H1 (cell line): Measurements from ENCODE around the gene ZNF189. TPM values are rescaled to one million over a fixed set of nuclear protein-coding genes. Genes with fewer than 3 reads are reported as not detected.

Experiments used
- CTCF ChIA-PET: fragments of 300-600 bp; sonication (Branson Sonifier 250); formaldehyde crosslinking; loops from one replicate; lab custom pipeline; 2021; ENCODE audit not compliant: partially characterized antibody; lab: Charles Lee
- POLR2A ChIA-PET: fragments of 300-600 bp; sonication (Branson Sonifier 250); formaldehyde crosslinking; loops from one replicate; lab custom pipeline; 2021; ENCODE audit warnings: inconsistent platforms; ENCODE audit not compliant: partially characterized antibody; lab: Charles Lee
- DNase-seq, 2 experiments: peaks; one replicate each; pipeline versions ENCODE4 v3.0.0 to v3.0.0-alpha.2; 2010 to 2022; ENCODE audit warnings: low spot score in 2 of 2, low read depth in 1 of 2, mixed read lengths in 1 of 2
- FAIRE-seq: peaks from 2 replicates; lab custom pipeline; 2011; peaks lifted over from hg19 to GRCh38; lab: Jason Lieb, UNC
- H2AFZ ChIP-seq: 2 replicates; pipeline ENCODE4 v1.8.1; 2012; ENCODE audit warnings: low read length, inconsistent platforms
- H2AK5ac ChIP-seq: 2 replicates; pipeline ENCODE4 v1.6.1; 2013; ENCODE audit warnings: low read depth, low read length
- H2BK120ac ChIP-seq: replicated peaks from 2 replicates; pipeline ENCODE3; 2013; ENCODE audit warnings: low read depth, low read length, inconsistent platforms
- H2BK12ac ChIP-seq: 2 replicates; pipeline ENCODE4 v1.6.1; 2013; ENCODE audit warnings: low read depth, low read length
- H2BK15ac ChIP-seq: 2 replicates; pipeline ENCODE4 v1.6.1; 2013; ENCODE audit warnings: low read length
- H2BK20ac ChIP-seq: 2 replicates; pipeline ENCODE4 v1.6.1; 2013; ENCODE audit warnings: low read length
- H2BK5ac ChIP-seq: 2 replicates; pipeline ENCODE4 v1.6.1; 2013; ENCODE audit warnings: low read depth, low read length
- H3K14ac ChIP-seq: 2 replicates; pipeline ENCODE4 v1.6.1; 2013; ENCODE audit warnings: inconsistent platforms; ENCODE audit not compliant: insufficient read length
- H3K18ac ChIP-seq: 2 replicates; pipeline ENCODE4 v1.6.1; 2013; ENCODE audit warnings: low read length; ENCODE audit errors: extremely low read depth
- H3K23ac ChIP-seq: 2 replicates; pipeline ENCODE4 v1.6.1; 2013; ENCODE audit warnings: inconsistent platforms; ENCODE audit not compliant: insufficient read length
- H3K23me2 ChIP-seq: 2 replicates; pipeline ENCODE4 v1.6.1; 2013; ENCODE audit warnings: low read depth, low read length
- H3K27ac ChIP-seq: 2 replicates; pipeline ENCODE4 v1.6.1; 2011; ENCODE audit warnings: low read depth, low read length, inconsistent platforms
- H3K27me3 ChIP-seq, 4 experiments: replicated peaks in 1 of 4; 1 replicate in 1 of 4; 2 replicates in 3 of 4; pipeline versions ENCODE4 v1.6.1 to v1.8.1; 2011 to 2013; ENCODE audit warnings: low read length in 3 of 4, mild to moderate bottlenecking in 3 of 4, inconsistent platforms in 2 of 4, mixed read lengths in 2 of 4, moderate library complexity in 1 of 4; ENCODE audit not compliant: control insufficient read depth in 3 of 4, insufficient read depth in 3 of 4; ENCODE audit errors: extremely low read depth in 1 of 4
- H3K36me3 ChIP-seq, 4 experiments: 2 replicates each; pipeline versions ENCODE4 v1.6.1 to v1.8.1; 2011 to 2013; ENCODE audit warnings: mild to moderate bottlenecking in 4 of 4, low read length in 3 of 4, moderate library complexity in 2 of 4, control low read depth in 1 of 4, inconsistent platforms in 1 of 4; ENCODE audit not compliant: insufficient read depth in 4 of 4, control insufficient read depth in 2 of 4
- H3K4ac ChIP-seq: replicated peaks from 2 replicates; pipeline ENCODE3; 2013; ENCODE audit warnings: low read length, low read depth, mixed read lengths, inconsistent platforms; ENCODE audit not compliant: insufficient read length
- H3K4me1 ChIP-seq, 4 experiments: replicated peaks in 1 of 4; 1 replicate in 1 of 4; 2 replicates in 3 of 4; pipeline versions ENCODE4 v1.6.1 to v1.8.1; 2011 to 2013; ENCODE audit warnings: low read length in 3 of 4, inconsistent platforms in 2 of 4, mixed read lengths in 1 of 4; ENCODE audit not compliant: insufficient read depth in 4 of 4, control insufficient read depth in 3 of 4
- H3K4me2 ChIP-seq, 2 experiments: 2 replicates each; pipeline versions ENCODE4 v1.6.1 to v1.8.1; 2011 to 2013; ENCODE audit warnings: low read depth in 2 of 2, low read length in 2 of 2, control low read depth in 1 of 2, inconsistent platforms in 1 of 2, mild to moderate bottlenecking in 1 of 2; ENCODE audit not compliant: insufficient read depth in 1 of 2
- H3K4me3 ChIP-seq, 4 experiments: fragments of 200-600, 300-600 bp in 1 of 4; sonication (generic), shearing (Covaris generic), sonication (Bioruptor Twin) in 1 of 4; 2 replicates each; pipeline versions ENCODE4 v1.5.1 to v1.8.1; 2011 to 2016; ENCODE audit warnings: low read length in 4 of 4, low read depth in 3 of 4, control low read depth in 2 of 4, inconsistent platforms in 2 of 4, mild to moderate bottlenecking in 2 of 4, mixed read lengths in 1 of 4, moderate library complexity in 1 of 4; ENCODE audit not compliant: insufficient read depth in 2 of 4; ENCODE audit errors: extremely low read depth in 1 of 4
- H3K56ac ChIP-seq: replicated peaks from 2 replicates; pipeline ENCODE3; 2013; ENCODE audit warnings: low read depth, mild to moderate bottlenecking, mixed read lengths, low read length, inconsistent platforms; ENCODE audit not compliant: insufficient read length
- H3K79me1 ChIP-seq: 2 replicates; pipeline ENCODE4 v1.6.1; 2013; ENCODE audit warnings: low read depth, low read length, control low read depth
- H3K79me2 ChIP-seq, 2 experiments: 2 replicates each; pipeline versions ENCODE4 v1.6.1 to v1.8.1; 2012 to 2013; ENCODE audit warnings: low read length in 2 of 2, mild to moderate bottlenecking in 2 of 2, inconsistent platforms in 1 of 2; ENCODE audit not compliant: insufficient read depth in 2 of 2, control insufficient read depth in 1 of 2
- H3K9ac ChIP-seq, 4 experiments: replicated peaks in 1 of 4; 1 replicate in 1 of 4; 2 replicates in 3 of 4; pipeline versions ENCODE4 v1.6.1 to v1.8.1; 2011 to 2013; ENCODE audit warnings: low read depth in 3 of 4, low read length in 3 of 4, control low read depth in 2 of 4, mild to moderate bottlenecking in 2 of 4, moderate library complexity in 2 of 4, inconsistent platforms in 1 of 4; ENCODE audit errors: extremely low read depth in 1 of 4
- H3K9me3 ChIP-seq, 2 experiments: 2 replicates each; pipeline versions ENCODE4 v1.6.1 to v1.8.1; 2012 to 2013; ENCODE audit warnings: mild to moderate bottlenecking in 2 of 2, moderate library complexity in 2 of 2, control low read depth in 1 of 2, inconsistent platforms in 1 of 2, low read depth in 1 of 2, low read length in 1 of 2, mixed read lengths in 1 of 2; ENCODE audit not compliant: insufficient read depth in 2 of 2
- H4K20me1 ChIP-seq, 2 experiments: replicated peaks in 1 of 2; 2 replicates each; pipeline versions ENCODE3 to v1.8.1; 2011 to 2013; ENCODE audit warnings: inconsistent platforms in 2 of 2, low read length in 2 of 2, mild to moderate bottlenecking in 1 of 2; ENCODE audit not compliant: insufficient read depth in 2 of 2, control insufficient read depth in 1 of 2
- H4K5ac ChIP-seq: 2 replicates; pipeline ENCODE4 v1.6.1; 2013; ENCODE audit warnings: low read length, low read depth, mixed read lengths, inconsistent platforms; ENCODE audit not compliant: insufficient read length
- H4K8ac ChIP-seq: 2 replicates; pipeline ENCODE4 v1.8.0; 2013; ENCODE audit warnings: mild to moderate bottlenecking, moderate library complexity, low read length, inconsistent platforms; ENCODE audit not compliant: insufficient read depth; ENCODE audit errors: extremely low read depth
- H4K91ac ChIP-seq: replicated peaks from 2 replicates; pipeline ENCODE3; 2013; ENCODE audit warnings: low read length, mixed read lengths, inconsistent platforms; ENCODE audit not compliant: insufficient read length
- JUN ChIP-seq: IDR thresholded peaks from 2 replicates; pipeline ENCODE4 v1.6.1; 2011; ENCODE audit warnings: low read depth, mild to moderate bottlenecking, improper control_type of control experiment, low read length
- JUND ChIP-seq: IDR thresholded peaks from 2 replicates; pipeline ENCODE4 v1.6.1; 2011; ENCODE audit warnings: mild to moderate bottlenecking, improper control_type of control experiment, low read length
- KDM4A ChIP-seq: IDR thresholded peaks from one replicate; pipeline ENCODE4 v1.7.1; 2012; ENCODE audit warnings: low read depth, mild to moderate bottlenecking, moderate library complexity, low read length, inconsistent platforms; ENCODE audit not compliant: severe bottlenecking
- TBP ChIP-seq: IDR thresholded peaks from 2 replicates; pipeline ENCODE4 v1.6.1; 2011; ENCODE audit warnings: low read depth, low read length, improper control_type of control experiment
- TCF12 ChIP-seq: IDR thresholded peaks from 2 replicates; pipeline ENCODE4 v1.6.1; 2011; ENCODE audit warnings: low read depth, mild to moderate bottlenecking, low read length
- WGBS, 2 experiments: shearing (Covaris generic) in 1 of 2; methylation state at CpG; one replicate each; pipeline versions ENCODE4 v1.1.6 to v1.1.7; 2013 to 2015; ENCODE audit warnings: low lambda C conversion rate in 2 of 2, mixed read lengths in 2 of 2, inconsistent platforms in 1 of 2, low coverage in 1 of 2, missing lambda C conversion rate in 1 of 2; ENCODE audit not compliant: insufficient replicate concordance in 2 of 2, insufficient coverage in 1 of 2, insufficient read length in 1 of 2; ENCODE audit errors: extremely low coverage in 1 of 2, missing lambda C conversion rate in 1 of 2; 5-methylcytosine and 5-hydroxymethylcytosine counted together
- polyA plus RNA-seq, 7 experiments: library from polyadenylated mRNA; depleted of rRNA in 3 of 7; stranded (reverse) in 5 of 7; unstranded in 2 of 7; fragments of >200 nt in 5 of 7; fragments of 200-250 nt in 2 of 7; gene quantifications; 1 replicate in 5 of 7; 2 replicates in 1 of 7; 4 replicates in 1 of 7; pipeline versions ENCODE4 v1.2.1 to v1.2.3, GENCODE V29; 2011 to 2013; ENCODE audit warnings: missing spikeins in 2 of 7, mixed read lengths in 2 of 7
- total RNA-seq: library from RNA; stranded (reverse); fragmentation: NEBNext Ultra II Directional; extraction: Animal tissue kit (Norgen Biotek cat#: 25700); gene quantifications from 2 replicates; pipeline ENCODE4 v1.2.1, GENCODE V29; 2021
- TF ChIP-seq, protein P1 (sequence below): IDR thresholded peaks from 2 replicates; pipeline ENCODE4 v1.6.1; 2012; ENCODE audit warnings: low read length, inconsistent platforms

Gene ZNF189
- total and polyA plus RNA-seq, 2 of the 8 experiments (the other 6 are each of a cell fraction or from before 2014, with no cell fraction given): 1.9 to 12.3 TPM

DNA sequence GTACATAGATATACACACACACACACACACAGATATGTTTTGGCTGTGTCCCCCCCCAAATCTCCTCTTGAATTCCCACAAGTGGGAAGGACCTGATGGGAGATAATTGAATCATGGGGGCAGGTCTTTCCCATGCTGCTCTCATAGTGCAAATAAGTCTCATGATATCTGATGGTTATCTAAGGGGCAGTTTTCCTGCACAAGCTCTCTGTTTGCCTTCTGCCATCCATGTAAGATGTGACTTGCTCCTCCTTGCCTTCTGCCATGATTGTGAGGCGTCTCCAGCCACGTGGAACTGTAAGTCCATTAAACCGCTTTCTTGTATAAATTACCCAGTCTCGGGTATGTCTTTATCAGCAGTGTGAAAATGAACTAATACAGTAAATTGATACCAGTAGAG lies 52.8 kb downstream of the ZNF189 start:
- H2BK120ac ChIP-seq: no peak overlapping the region
- no peak overlapping the region for H2BK5ac ChIP-seq
- H3K9ac ChIP-seq: no peak overlapping the region
- no peaks in the 10 kb centered on the region for H3K27me3 ChIP-seq
- no peak overlapping the region for H3K56ac ChIP-seq
- H2AK5ac ChIP-seq: no peak overlapping the region
- H2AFZ ChIP-seq: no peak overlapping the region
- peaks cover 0 to under 1% (median 0%) of the 10 kb centered on the region in 4 experiments; a peak in 2 of 7 replicates for H3K4me1 ChIP-seq
- H3K79me1 ChIP-seq: no peaks in the 10 kb centered on the region
- H3K9me3 ChIP-seq: peaks cover 2 to 6% of the 10 kb centered on the region in 2 experiments; a peak in 2 of 4 replicates
- H3K36me3 ChIP-seq: no peaks in the 10 kb centered on the region
- H3K27ac ChIP-seq: no peak overlapping the region
- no peak overlapping the region for H4K91ac ChIP-seq
- no peak overlapping the region for H2BK20ac ChIP-seq
- no peaks in the 10 kb centered on the region for H3K79me2 ChIP-seq
- H3K4me2 ChIP-seq: no peak overlapping the region
- H4K5ac ChIP-seq: no peak overlapping the region
- H3K4me3 ChIP-seq: no peak overlapping the region
- no peak overlapping the region for H3K4ac ChIP-seq
- WGBS, 2 experiments: 98% methylated on average over 4 of the region's 4 CpGs; no CpG with 5 or more reads in 1 of the 2 experiments
- H3K14ac ChIP-seq: no peak overlapping the region
- FAIRE-seq (no peak), DNase-seq (no peak)
- no peak overlapping the region for H3K23ac ChIP-seq
- H2BK12ac ChIP-seq: no peak overlapping the region
- H3K18ac ChIP-seq: no peak overlapping the region
- H4K20me1 ChIP-seq: no peaks in the 10 kb centered on the region
- ChIA-PET CTCF (interaction anchor here (0.7 to 2.9 kb wide), 6 partner anchors 8 to 98 kb away, joined by 3 to 11 read pairs (median 4); no protein-coding TSS in a partner anchor), POLR2A (no interaction called here)
- no peak overlapping the region for H4K8ac ChIP-seq
- no peak overlapping the region for H2BK15ac ChIP-seq
- H3K23me2 ChIP-seq: peaks cover 1% of the 10 kb centered on the region; the same call in 1 of the 2 replicates
- TF ChIP-seq JUN (no peak), KDM4A (no peak), TCF12 (no peak), TBP (no peak), JUND (no peak)
- TF ChIP-seq, protein P1, sequence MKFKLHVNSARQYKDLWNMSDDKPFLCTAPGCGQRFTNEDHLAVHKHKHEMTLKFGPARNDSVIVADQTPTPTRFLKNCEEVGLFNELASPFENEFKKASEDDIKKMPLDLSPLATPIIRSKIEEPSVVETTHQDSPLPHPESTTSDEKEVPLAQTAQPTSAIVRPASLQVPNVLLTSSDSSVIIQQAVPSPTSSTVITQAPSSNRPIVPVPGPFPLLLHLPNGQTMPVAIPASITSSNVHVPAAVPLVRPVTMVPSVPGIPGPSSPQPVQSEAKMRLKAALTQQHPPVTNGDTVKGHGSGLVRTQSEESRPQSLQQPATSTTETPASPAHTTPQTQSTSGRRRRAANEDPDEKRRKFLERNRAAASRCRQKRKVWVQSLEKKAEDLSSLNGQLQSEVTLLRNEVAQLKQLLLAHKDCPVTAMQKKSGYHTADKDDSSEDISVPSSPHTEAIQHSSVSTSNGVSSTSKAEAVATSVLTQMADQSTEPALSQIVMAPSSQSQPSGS: no peak
